Measurements from ENCODE around the gene SYNDIG1L. TPM values are rescaled to one million over a fixed set of nuclear protein-coding genes. Genes with fewer than 3 reads are reported as not detected.

SYNDIG1L gene
- total and polyA plus RNA-seq, 9 of the 15 experiments (the other 6 are each of a cell fraction or from before 2014, with no cell fraction given): not detected

DNA sequence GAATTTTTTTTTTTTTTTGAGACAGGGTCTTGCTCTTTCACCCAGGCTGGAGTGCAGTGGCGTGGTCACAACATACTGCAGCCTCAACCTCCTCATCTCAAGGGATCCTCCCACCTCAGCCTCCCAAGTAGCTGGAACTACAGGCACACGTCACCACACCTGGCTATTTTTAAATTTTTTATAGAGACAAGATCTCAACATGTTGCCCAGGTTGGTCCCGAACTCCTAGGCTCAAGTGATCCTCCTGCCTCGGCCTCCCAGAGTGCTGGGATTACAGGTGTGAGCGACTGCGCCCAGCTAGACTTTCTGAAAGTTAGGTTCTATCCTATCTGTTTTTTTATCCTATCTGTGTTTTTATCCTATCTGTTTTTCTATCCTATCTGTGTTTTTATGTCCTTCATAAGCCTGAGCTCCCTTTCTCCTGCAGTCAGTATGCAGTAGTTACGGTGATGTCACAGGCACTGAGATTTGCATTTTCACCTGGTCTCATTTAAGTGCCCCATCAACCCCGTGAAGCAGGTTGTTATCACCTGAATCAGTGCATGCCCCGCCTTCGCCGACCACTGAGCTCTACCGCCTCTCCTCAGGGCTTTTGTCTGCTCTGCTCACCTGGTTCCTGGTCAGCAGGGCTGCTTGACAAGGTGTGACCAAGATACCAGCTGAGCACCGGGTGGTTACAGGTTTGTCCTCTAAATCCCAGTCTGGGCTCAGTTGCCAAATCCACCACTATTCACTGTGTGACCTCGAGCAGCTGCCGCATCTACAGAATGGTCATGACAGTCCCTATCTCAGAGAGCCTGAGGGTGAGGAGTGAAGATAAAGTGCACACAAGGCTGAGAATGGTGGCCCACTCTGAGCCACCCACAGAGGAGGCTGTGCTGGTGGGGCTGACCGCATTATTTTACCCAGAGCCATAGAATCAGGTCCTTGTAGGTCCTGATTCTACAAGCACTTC is 33.1 kb downstream of the SYNDIG1L start:
- intact Hi-C loops (cut with micrococcal nuclease): no loop called here
- Histone ChIP-seq H3K27ac (ENCODE audit: extremely low read depth, low read depth, low read length) (no peak overlapping the region), H3K4me2 (ENCODE audit: insufficient read depth, low read length) (no peak overlapping the region), H3K79me2 (ENCODE audit: control insufficient read depth, insufficient read depth, low read length) (no peaks in the 10 kb centered on the region), H2AFZ (ENCODE audit: low read depth, low read length) (no peak overlapping the region), H3K4me1 (replicated peaks in 1 of 2; ENCODE audit: control insufficient read depth in 2 of 2, insufficient read depth in 2 of 2, low read length in 2 of 2) (no peaks in the 10 kb centered on the region; a peak in 1 of 5 replicates), H3K9ac (ENCODE audit: insufficient read depth in 1 of 2, low read depth in 2 of 2, low read length in 2 of 2) (no peak overlapping the region), H3K36me3 (ENCODE audit: control insufficient read depth, insufficient read depth, low read length) (no peaks in the 10 kb centered on the region), H3K9me1 (ENCODE audit: control insufficient read depth, insufficient read depth, low read length) (no peaks in the 10 kb centered on the region), H3K9me3 (replicated peaks; ENCODE audit: control insufficient read depth, insufficient read depth, low read depth, low read length) (no peaks in the 10 kb centered on the region), H4K20me1 (replicated peaks; ENCODE audit: control insufficient read depth, insufficient read depth, low read length) (no peaks in the 10 kb centered on the region), H3K4me3 (no peak overlapping the region), H3K27me3 (ENCODE audit: control insufficient read depth in 2 of 2, insufficient read depth in 2 of 2, low read length in 2 of 2) (peaks cover 0 to 34% of the 10 kb centered on the region in 2 experiments; a peak in 4 of 5 replicates)
- FAIRE-seq (no peak), DNase-seq (ENCODE audit: extremely low read depth in 1 of 4, low spot score in 3 of 4) (peak in 1 of 4 experiments; percentile 2), ATAC-seq (no peak)
- POLR2A ChIA-PET: interaction anchor here (0.7 kb wide), 1 partner anchor 23 kb away, joined by 3 read pairs; no protein-coding TSS in a partner anchor
- in situ Hi-C loops (cut with MboI): no loop called here
- CTCF ChIA-PET (ENCODE audit: low intra/inter-chr PET ratio): no interaction called here
- TF ChIP-seq ASH1L (IDR thresholded peaks at IDR 0.05; ENCODE audit: borderline replicate concordance, low read depth, partially characterized antibody): no peak
- TF ChIP-seq KDM1A (IDR thresholded peaks at IDR 0.05): no peak
- TF ChIP-seq, protein P1, sequence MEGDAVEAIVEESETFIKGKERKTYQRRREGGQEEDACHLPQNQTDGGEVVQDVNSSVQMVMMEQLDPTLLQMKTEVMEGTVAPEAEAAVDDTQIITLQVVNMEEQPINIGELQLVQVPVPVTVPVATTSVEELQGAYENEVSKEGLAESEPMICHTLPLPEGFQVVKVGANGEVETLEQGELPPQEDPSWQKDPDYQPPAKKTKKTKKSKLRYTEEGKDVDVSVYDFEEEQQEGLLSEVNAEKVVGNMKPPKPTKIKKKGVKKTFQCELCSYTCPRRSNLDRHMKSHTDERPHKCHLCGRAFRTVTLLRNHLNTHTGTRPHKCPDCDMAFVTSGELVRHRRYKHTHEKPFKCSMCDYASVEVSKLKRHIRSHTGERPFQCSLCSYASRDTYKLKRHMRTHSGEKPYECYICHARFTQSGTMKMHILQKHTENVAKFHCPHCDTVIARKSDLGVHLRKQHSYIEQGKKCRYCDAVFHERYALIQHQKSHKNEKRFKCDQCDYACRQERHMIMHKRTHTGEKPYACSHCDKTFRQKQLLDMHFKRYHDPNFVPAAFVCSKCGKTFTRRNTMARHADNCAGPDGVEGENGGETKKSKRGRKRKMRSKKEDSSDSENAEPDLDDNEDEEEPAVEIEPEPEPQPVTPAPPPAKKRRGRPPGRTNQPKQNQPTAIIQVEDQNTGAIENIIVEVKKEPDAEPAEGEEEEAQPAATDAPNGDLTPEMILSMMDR (IDR thresholded peaks at IDR 0.05 in 2 of 3, conservative IDR thresholded peaks at IDR 0.05 in 1 of 3; ENCODE audit: insufficient read depth in 2 of 3, low read depth in 1 of 3, low read length in 3 of 3): no peak
- no peak for TF ChIP-seq XRCC3 (IDR thresholded peaks at IDR 0.05)
- peak; percentile 15; the same call in 1 of the 2 replicates for TF ChIP-seq CBFA2T3 (IDR thresholded peaks at IDR 0.05)
- no peak for TF ChIP-seq SMARCB1 (IDR thresholded peaks at IDR 0.05; ENCODE audit: insufficient read length, low read depth)
- TF ChIP-seq ZNF780A (CRISPR knock-in tag; IDR thresholded peaks at IDR 0.05): no peak
- TF ChIP-seq GTF2B (IDR thresholded peaks at IDR 0.05; ENCODE audit: extremely low read depth, insufficient read length): no peak
- no peak for TF ChIP-seq ZNF75A (CRISPR knock-in tag; IDR thresholded peaks at IDR 0.05)
- 1% methylated on average over 16 of the region's 16 CpGs for WGBS (ENCODE audit: insufficient coverage, low coverage, missing lambda C conversion rate)
- BruUV-seq (replicated peaks): no TSS peak

Measured in K562 (cell line).